B cell (primary cell): Measurements from ENCODE around the gene RGPD5.
"Not testable (repeated sequence)": the region's sequence is repeated elsewhere in the genome, so short reads cannot be mapped to it uniquely, and the experiment has no call there.

Experiments used
- CTCF ChIP-seq: fragments of 200-600 bp; IDR thresholded peaks from one replicate; pipeline ENCODE4 v1.8.0; 2022; ENCODE audit warnings: antibody characterized with exemption, mild to moderate bottlenecking
- EZH2 ChIP-seq: IDR thresholded peaks from 2 replicates; pipeline ENCODE4 v1.6.1; 2012; ENCODE audit warnings: borderline replicate concordance, low read depth, mild to moderate bottlenecking, moderate library complexity, low read length; ENCODE audit not compliant: insufficient read depth, poor library complexity, severe bottlenecking

GRCh38 chr2:109766074-109766473 lies 28.0 kb upstream of the RGPD5 start:
- not testable (repeated sequence) for TF ChIP-seq CTCF, EZH2
